Nephron progenitor cell (in vitro differentiated cells): Measurements from ENCODE around the gene ROBO4.

Source experiments
- DNase-seq: peaks from one replicate; pipeline ENCODE4 v3.0.0; 2021
- H3K27ac Mint-ChIP-seq: 2 replicates; pipeline ENCODE4 v1.8.0; 2021; ENCODE audit warnings: mild to moderate bottlenecking, moderate library complexity, mixed read lengths
- H3K27me3 Mint-ChIP-seq: 2 replicates; pipeline ENCODE4 v1.8.0; 2021; ENCODE audit warnings: mild to moderate bottlenecking, low read depth, mixed read lengths; ENCODE audit not compliant: poor library complexity
- H3K36me3 Mint-ChIP-seq: 2 replicates; pipeline ENCODE4 v1.8.0; 2021; ENCODE audit warnings: low read depth, mixed read lengths
- H3K4me1 Mint-ChIP-seq: 2 replicates; pipeline ENCODE4 v1.8.0; 2021; ENCODE audit warnings: mixed read lengths
- H3K4me3 Mint-ChIP-seq: 2 replicates; pipeline ENCODE4 v1.8.0; 2021; ENCODE audit warnings: mild to moderate bottlenecking, moderate library complexity, mixed read lengths
- H3K9me3 Mint-ChIP-seq: 2 replicates; pipeline ENCODE4 v1.8.0; 2021; ENCODE audit warnings: mild to moderate bottlenecking, moderate library complexity, mixed read lengths
- TF ChIP-seq, protein P1 (sequence below): fragments of 200-600 bp; sonication (generic); IDR thresholded peaks from 2 replicates; pipeline ENCODE4 v1.5.0; 2021; ENCODE audit warnings: antibody characterized with exemption

The ROBO4 gene

DNA sequence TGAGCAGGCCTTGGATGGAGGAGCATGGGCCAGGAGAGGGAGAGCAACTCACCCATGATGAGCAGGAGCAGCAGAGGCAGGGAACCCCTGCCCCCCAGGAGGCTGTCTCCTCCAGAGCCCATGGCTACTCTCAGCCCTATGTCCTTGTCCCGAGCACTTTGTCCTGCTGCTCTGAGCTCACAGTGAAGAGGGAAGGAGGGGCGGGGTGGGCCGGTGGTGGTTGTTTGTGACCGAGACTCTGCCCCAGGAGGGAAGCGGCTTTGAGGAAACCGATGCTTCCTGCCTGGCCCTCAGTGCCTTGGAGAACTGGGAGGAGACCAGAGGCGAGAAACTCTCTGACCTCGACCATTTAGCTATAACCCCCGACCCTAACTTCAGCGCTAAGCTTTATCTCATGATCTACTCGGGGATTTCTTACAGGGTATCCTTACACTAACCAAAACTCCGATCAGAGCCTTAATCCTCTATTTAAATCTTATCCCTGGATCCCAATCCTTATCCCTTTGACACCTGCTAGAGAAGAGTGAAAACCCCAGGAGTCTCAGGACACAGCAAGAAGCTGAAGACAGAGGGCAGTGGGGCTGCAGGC lies at the start of gene ROBO4:
TSS of gene ROBO4 (minus strand) at position 192 of the 589 bp plus-strand sequence. CDS start at position 122, 70 bp downstream.
- Mint-ChIP-seq H3K27me3 (peaks cover 42% of the 10 kb centered on the region), H3K36me3 (no peaks in the 10 kb centered on the region), H3K4me3 (no peak within 1 kb of the TSS), H3K4me1 (peaks cover 34% of the 10 kb centered on the region), H3K9me3 (no peaks in the 10 kb centered on the region), H3K27ac (no peak within 1 kb of the TSS)
- no peak for DNase-seq
- TF ChIP-seq, protein P1, sequence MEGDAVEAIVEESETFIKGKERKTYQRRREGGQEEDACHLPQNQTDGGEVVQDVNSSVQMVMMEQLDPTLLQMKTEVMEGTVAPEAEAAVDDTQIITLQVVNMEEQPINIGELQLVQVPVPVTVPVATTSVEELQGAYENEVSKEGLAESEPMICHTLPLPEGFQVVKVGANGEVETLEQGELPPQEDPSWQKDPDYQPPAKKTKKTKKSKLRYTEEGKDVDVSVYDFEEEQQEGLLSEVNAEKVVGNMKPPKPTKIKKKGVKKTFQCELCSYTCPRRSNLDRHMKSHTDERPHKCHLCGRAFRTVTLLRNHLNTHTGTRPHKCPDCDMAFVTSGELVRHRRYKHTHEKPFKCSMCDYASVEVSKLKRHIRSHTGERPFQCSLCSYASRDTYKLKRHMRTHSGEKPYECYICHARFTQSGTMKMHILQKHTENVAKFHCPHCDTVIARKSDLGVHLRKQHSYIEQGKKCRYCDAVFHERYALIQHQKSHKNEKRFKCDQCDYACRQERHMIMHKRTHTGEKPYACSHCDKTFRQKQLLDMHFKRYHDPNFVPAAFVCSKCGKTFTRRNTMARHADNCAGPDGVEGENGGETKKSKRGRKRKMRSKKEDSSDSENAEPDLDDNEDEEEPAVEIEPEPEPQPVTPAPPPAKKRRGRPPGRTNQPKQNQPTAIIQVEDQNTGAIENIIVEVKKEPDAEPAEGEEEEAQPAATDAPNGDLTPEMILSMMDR: no peak

DNA sequence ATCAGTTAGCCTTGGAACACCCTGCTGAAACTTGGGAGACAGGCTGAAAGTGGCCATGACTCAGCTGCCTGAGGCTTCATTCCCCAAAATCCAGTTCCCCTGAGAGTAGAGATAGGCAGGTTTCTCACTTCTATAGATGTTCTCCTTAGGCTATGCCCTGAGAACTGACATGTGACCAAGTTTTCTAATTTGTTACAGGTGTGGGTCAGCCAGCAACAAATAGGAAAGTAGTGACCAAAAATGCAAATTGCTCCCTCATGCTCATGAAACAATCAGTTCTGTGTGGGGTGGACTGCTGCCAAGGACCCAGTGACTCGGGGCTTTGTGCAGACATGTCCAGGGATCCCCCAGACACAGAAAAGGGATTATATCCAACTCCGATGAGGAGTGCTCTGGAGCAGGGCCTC lies 49.1 kb upstream of the ROBO4 start:
- Mint-ChIP-seq H3K27me3 (peaks cover 25% of the 10 kb centered on the region), H3K36me3 (peaks cover 8% of the 10 kb centered on the region), H3K4me1 (peaks cover 7% of the 10 kb centered on the region), H3K4me3 (no peak overlapping the region), H3K9me3 (peaks cover 19% of the 10 kb centered on the region), H3K27ac (no peak overlapping the region)
- TF ChIP-seq, protein P1: no peak
- no peak for DNase-seq

DNA sequence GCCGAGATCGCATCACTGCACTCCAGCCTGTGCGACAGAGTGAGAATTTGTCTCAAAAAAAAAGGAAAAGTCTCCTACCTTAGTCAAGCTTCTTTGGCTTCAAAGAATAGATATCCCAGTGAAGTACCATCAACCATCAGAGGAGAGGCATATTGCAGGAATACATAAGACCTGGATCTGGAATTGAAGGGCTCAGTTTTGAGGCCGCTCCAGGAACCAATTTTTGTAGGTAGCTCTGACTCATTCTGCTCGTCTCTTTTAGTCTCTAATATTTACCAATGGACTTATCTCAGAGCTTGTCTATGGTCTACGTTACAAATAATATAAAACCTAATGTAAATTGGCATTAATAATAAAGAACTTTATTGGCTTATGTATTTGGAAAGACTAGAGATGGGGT lies 48.2 kb upstream of the ROBO4 start:
- Mint-ChIP-seq H3K4me3 (no peak overlapping the region), H3K27me3 (peaks cover 25% of the 10 kb centered on the region), H3K36me3 (peaks cover 8% of the 10 kb centered on the region), H3K27ac (no peak overlapping the region), H3K9me3 (peaks cover 19% of the 10 kb centered on the region), H3K4me1 (peaks cover 7% of the 10 kb centered on the region)
- DNase-seq: no peak
- TF ChIP-seq, protein P1: no peak

DNA sequence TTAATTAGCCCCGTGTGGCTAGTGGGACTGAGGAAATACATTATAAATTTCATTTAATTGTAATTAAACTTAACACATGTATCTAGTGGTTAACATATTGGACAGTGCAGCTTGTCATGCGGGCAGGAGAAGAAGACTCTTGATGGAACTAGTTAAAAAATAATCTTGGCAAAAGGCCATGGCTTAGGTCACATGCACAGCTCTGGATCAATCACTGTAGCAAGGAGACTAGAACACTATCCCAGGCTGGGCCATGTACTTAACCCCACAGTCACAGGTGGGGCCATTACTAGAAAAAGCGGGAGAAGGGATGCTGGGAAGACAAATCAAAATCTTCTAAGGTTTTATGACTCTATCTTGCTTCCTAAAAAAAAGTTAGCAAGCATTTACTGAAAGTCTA lies 46.9 kb upstream of the ROBO4 start:
- Mint-ChIP-seq H3K4me3 (no peak overlapping the region), H3K27ac (no peak overlapping the region), H3K27me3 (peaks cover 24% of the 10 kb centered on the region), H3K36me3 (peaks cover 8% of the 10 kb centered on the region), H3K9me3 (peaks cover 18% of the 10 kb centered on the region), H3K4me1 (peaks cover 7% of the 10 kb centered on the region)
- TF ChIP-seq, protein P1: no peak
- no peak for DNase-seq

DNA sequence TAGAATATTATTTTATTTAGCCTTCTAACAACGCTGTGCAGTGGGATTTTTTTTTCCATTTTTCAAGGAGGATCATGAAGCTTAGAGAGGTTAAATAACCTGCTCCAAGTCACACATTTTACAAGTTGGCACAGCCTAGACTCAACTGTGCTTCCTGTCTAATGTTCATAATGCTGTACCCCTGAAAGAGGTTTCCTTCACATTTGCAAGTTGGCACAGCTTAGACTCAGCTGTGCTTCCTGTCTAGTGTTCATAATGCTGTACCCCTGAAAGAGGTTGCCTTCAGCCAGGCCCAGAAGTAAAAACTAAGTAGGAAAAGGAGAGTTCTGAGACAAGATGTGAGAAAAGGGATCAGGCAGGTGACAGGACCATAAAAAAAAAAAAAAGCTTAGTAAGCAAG lies 46.1 kb upstream of the ROBO4 start:
- Mint-ChIP-seq H3K36me3 (peaks cover 6% of the 10 kb centered on the region), H3K27ac (no peak overlapping the region), H3K4me3 (no peak overlapping the region), H3K4me1 (peaks cover 11% of the 10 kb centered on the region), H3K27me3 (peaks cover 25% of the 10 kb centered on the region), H3K9me3 (peaks cover 12% of the 10 kb centered on the region)
- no peak for DNase-seq
- TF ChIP-seq, protein P1: no peak

DNA sequence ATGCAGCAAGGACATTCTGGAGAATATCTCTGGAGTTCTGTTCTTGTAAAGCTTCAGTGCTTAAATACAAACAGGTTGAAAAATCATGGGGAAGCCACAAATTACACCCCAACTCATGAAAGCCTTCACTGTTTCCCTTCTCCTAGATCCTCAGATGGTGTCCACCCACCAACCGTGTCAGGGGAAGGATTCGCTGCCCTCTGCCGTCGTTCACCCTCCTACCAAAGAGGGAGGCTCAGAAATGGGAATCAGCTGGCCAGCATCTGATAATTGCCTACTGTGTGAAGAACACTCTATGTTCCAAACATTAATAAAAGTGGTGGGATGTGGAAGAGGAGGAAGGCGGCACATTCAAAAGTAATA lies 45.6 kb upstream of the ROBO4 start:
- TF ChIP-seq, protein P1: no peak
- DNase-seq: no peak
- Mint-ChIP-seq H3K27ac (no peak overlapping the region), H3K9me3 (peaks cover 7% of the 10 kb centered on the region), H3K4me3 (no peak overlapping the region), H3K36me3 (peaks cover 1% of the 10 kb centered on the region), H3K4me1 (peaks cover 11% of the 10 kb centered on the region), H3K27me3 (peaks cover 27% of the 10 kb centered on the region)
